Activated CD8-positive, alpha-beta memory T cell treated with anti-CD3 and anti-CD28 coated beads, Interleukin-2, amount 50 U/mL, for 24 hours (primary cell): ENCODE results near the gene B9D1.

Source experiments
- DNase-seq: peaks from one replicate; pipeline ENCODE4 v3.0.0-alpha.2; 2020; ENCODE audit errors: extremely low read depth

The B9D1 gene, protein sequence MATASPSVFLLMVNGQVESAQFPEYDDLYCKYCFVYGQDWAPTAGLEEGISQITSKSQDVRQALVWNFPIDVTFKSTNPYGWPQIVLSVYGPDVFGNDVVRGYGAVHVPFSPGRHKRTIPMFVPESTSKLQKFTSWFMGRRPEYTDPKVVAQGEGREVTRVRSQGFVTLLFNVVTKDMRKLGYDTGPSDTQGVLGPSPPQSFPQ

DNA sequence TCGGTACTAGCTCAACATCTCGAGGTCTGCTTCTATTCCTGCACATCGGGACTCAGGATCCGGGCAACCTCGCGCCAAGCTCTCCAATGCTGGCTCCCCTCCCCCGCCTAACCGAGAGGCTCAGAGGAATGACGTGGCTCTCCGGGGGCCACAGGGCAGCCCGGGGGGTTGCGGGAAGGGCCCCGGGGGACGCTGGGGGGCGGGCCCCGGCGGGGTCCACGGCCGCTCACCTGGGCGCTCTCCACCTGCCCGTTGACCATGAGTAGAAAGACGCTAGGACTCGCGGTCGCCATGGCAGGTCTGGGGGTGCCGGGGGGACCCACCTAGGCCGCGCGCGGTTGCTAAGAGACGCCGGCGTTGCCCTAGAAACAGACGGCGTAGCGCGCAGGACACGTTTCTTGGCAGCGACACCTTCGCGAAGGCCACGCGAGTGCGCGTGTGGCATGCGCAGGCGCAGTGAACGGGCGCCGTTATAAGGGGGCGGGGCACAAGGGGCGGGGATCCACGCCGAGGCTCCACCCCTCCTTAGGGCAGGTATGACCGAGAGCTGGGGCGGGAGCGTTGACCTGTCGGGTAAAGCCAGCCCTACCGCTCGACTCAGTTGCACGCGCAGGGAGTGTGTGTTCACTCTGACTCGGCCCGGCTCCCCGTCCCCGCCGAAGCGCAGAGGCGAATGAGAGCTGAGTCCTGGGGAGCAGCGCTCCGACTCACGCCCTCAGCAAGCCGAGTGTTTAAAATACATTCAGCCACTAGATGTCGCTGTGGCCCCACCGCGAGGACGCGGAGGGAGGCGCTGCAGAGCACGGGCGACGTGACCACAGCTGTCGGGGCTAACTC, at the start of gene B9D1:
Gene B9D1 (minus strand): TSS at position 447 of the 837 bp plus-strand sequence. CDS start 154 bp downstream, at position 293.
- peak; percentile 84 for DNase-seq

DNA sequence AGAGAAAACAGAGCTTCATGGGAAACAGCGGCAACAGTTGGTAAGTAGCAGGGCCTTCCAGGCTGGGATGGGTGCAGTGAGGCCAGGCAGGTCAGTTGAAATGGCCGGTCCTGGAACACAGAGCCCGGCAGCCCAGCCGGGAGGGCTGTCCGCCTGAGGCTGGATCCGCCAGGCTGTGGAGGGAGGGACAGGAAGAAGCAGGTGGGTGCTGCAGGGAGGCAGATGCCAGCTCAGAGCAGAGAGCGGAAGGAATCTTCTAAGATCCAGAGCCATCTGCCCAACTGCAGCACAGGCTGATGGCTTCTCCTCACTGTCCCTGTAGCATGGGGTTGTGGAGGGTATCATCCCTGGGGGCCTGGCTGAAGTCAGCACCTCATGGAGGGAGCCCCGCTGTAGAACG, 49.1 kb upstream of the B9D1 start:
- DNase-seq = no peak

DNA sequence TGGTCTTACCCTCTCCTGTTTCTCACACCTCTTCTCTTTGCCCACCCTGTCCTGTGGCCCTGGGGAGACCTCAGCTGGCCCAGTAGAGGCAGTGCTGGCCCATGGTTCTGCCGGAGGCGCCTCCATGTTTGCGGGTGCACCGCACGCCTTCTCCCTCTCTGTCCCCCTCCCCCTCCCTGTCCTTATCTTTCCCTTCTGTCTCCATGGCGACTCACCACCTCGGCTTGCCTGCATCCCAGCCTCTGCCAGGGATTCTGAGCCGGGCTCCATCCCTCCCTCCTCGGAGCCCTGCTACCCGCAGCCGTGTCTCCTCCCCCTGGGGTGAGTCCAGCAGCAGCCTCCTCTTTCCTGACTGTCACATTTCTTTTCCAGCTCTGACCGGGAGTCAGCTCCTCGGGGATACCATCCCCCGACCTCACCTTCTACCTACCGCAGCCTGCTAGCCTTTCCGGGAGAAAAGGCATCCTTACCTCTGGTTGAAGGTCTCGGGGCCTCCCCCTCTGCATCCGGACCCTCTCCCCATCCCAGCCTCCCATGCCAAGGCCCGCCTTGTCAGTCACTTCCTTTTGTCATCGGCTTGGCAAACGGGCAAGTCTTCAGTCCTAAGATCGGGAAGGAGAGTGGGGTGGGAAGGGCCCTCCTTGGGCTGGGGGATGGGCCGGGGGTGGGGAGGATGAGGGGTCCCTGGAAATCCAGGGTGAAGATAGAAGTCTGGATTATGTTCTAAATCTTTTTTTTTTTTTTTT, 48.5 kb upstream of the B9D1 start, which contains the start of gene RNF112:
Gene RNF112 (plus strand): TSS at position 358 of the 746 bp plus-strand sequence. CDS start 177 bp downstream, at position 535.
- DNase-seq = no peak

DNA sequence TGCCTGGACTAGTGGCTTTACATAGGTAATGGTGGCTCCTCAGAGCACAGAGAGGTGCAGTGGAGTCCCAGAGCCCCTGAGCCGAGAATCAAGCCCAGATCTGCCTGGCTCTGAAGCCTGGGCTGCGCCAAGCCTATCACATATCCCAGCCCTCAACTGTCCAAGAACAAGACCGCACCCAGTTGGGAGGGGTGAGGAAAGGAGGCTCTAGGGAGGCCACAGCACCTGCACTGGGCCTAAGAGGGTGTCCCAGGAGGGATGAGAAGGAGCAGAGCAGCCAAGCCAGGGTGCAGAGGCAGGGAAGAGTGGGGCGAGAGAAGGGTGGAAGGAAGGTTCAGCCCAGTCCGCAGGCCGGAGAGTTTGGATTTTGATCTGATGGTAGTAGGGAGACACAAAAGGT, 47.6 kb upstream of the B9D1 start:
- no peak for DNase-seq

DNA sequence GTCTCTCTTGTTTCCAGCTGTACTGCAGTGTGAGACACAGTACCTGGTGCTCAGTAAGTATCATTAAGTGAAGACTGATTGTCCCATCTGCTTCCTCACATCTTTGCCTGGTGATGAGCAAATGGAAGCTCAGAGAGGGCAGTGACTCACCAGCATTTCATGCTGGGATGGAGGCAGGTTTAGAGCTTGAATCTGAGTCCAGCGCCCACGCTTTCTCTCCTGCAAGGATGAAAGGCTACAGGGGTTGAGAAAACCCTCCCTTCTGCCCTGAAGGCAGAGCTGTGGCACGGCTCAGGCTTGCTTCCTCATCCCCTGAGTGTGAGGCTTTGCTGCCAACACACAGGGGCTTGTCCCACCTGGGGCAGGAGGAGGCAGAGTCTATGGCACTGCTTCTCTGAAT, 47.0 kb upstream of the B9D1 start:
- no peak for DNase-seq

DNA sequence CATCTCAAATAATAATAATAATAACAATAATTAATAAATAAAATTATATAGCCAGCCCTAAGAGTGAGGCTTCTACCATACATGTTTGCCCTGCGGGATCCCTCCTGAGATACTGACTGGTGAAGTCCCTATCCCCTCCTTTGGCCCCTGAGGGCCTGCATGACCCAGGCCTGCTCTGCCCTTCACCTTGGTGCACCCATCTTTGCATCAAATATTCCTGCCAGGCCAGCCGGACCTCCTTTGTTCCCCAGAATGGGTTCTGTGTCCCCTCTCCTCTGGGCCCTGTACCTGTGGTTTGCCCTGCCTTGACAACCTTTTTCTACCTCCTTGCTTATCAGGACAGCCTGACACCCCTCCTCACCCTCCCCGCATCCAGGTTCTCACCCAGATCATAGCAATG, 46.5 kb upstream of the B9D1 start:
- no peak for DNase-seq

DNA sequence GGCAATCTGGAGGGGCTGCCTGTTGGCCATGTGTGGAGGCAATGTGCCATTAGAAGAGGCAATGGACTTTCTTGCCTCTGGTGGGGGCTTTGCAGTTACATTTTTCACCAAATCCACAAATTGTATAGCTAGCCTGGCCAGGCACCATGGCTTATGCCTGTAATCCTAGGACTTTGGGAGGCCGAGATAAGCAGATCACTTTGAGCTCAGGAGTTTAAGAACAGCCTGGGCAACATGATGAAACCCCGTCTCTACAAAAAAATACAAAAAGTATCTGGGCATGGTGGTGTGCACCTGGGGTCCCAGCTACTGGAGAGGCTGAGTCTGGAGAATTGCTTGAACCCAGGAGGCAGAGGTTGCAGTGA, 45.8 kb upstream of the B9D1 start:
- no peak for DNase-seq

DNA sequence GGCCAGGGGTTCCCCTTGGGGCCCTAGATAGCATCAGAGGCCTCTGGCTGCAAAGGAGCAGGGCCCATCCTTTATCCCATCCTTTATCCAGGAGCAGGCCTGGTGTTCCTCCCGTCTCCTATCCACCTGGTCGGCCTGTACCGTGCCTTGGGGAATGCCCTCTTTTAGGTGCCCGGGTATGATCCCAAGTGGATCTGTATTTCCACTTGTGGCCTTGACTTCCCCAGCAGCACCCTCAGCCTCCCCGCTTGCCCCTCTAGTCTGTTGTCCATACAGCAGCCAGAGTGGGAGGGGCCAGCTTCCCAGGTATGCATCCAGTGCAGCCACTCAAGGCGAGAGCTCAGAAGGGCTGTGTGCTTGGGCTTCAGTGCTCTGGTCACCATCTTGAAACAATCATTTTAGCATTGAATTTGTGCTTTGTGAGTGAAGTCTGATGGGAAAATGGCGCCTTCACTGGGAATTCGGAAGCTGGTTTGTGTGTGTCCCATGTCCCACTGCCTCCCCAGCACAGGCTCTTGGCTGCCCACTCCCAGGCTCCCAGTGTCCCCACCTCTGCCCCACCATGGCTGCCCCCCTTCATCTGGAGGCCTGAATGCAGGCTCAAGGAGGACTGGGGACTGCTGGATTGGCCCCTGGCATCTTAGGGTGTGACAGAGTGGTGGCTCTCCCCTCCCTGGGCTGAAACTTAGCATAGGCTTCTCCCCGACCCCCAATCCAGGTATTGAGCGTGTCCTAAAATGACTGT, 45.2 kb upstream of the B9D1 start:
- DNase-seq = no peak

DNA sequence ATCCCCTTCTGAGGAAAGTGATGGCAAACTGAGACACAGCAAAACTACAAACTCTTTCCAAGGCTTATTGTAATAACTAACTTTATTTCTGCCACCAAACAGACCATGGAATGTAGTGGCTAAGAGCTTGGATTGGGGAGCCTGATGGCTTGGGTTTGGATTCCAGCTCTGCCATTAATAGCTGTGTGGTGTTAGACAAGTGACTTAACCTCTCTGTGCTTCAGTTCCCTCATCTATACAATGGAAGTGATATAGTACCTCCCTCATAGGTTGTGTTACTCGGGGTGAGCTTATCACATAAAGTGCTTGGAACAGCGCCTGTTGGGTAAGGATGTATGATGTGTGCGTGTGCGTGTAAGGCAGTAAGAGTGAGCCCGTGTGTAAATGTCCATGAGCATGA, 42.6 kb upstream of the B9D1 start:
- no peak for DNase-seq

DNA sequence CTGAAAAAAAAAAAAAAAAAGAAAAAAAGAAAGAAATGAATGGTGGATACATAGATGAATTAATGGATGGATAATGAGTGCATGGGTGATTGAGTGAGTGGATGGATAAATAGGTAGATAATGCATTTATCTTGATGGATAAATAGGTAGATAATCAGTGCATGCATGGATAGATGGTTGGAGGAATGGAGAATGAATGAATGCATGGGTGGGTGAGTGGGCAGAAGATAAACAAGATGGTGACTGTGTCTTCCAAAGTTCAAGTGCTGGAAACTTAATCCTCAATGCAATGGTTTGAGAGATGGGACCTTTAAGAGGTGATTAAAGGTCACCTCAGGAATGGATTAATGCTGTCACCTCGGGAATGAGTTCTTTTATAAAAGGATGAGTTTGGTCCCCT, 41.7 kb upstream of the B9D1 start:
- no peak for DNase-seq

DNA sequence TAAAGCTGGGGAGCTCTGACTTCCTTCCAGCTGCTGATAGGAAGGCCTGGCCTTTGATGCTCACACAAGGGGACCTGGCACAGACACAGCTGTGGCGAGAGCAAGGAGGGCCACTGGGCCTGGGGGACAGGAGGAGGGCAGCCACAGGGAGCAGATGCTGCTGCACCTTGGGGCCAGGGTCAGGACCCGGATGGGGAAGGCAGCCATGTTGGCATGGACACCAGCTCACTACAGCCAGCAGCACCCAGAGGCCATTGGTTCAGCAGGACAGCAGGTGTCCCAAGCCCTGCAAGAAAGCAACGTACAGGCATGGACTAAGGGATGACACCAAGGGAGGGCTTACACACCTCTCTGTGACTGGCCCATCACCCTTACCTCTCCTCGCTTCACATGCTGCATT, 40.5 kb upstream of the B9D1 start:
- DNase-seq = no peak

DNA sequence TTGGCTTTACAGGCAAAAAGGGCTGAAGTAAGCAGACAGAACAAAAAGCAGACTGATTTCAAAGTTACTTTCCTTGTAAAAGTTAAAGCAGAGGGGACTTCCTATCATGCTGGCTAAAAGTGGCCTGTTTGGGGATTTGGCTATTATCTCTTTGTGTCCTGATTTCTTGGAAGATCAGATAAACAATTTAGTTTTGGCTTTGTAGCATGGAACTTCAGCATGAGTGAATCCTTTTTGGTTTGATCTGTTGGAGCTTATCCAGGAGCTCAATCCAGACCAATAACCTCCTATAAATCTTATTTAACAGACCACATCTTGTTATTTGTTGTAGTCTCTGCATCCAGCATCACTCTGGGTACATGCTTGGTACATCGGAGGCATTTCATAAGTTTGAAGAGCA, 39.6 kb upstream of the B9D1 start:
- DNase-seq = no peak

DNA sequence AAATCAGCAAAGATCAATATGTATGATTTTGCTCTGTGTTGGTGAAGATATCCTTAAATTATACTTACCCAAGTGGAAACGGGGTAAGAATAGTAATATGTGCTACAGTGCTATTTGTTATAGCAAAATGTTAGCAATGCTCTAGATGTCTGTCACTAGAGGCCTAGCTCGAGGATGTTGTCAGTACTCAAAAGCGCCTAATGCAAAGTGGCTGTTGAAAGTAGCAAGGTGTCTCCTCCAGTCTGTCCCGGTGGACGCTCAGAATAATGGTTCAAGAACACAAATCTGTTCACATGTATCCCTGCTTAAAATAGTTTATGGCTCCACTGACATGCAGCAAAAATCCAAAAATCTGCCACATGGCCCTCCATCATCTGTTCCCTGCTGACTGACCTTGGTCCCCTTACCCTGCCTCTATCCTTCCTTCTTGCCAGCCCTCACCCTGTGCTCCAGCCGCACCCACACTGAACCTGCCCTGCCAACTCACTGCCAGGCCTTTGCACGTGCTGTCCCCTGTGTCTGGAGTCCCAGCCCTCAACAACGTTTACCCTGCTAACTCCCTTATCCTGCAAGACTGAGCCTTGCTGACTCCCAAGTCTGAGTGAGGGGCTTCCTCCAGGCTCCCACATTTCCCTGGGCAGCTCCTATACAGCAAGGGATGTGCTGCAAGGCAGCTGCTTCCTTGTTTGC, 38.9 kb upstream of the B9D1 start:
- no peak for DNase-seq

DNA sequence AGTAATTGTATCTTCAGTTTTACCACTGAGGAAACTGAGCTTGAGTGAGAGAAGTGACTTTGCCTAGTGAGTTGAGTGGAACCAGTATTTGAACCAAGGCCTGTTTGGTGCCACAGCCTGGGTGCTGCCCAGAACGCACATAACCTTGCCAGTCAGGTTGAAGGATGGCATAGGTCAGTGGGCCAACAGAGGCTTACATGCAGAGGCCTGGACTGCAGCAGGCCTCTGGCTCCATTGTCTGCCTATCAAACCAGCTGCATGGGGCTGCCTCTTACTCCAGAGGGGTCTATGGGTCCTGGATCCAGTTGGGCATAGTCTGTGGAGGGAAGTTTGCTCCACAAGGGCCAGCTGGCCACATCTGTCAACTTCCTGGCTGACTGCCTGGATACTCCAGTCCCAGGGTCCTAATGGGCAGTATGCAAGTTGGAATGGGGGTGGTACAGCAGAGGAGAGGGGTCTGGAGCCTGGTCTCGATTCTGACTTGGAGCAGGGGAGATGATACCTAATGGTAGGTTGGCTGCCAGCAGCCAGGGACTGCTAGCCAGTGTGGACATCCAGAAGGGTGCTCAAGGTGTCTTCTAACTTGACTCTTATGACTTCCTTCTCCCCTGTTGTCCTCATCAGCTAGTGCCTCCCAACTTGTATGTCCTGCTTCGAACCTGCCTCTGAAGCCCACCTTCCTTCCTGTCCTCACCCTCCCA, 37.4 kb upstream of the B9D1 start:
- no peak for DNase-seq

DNA sequence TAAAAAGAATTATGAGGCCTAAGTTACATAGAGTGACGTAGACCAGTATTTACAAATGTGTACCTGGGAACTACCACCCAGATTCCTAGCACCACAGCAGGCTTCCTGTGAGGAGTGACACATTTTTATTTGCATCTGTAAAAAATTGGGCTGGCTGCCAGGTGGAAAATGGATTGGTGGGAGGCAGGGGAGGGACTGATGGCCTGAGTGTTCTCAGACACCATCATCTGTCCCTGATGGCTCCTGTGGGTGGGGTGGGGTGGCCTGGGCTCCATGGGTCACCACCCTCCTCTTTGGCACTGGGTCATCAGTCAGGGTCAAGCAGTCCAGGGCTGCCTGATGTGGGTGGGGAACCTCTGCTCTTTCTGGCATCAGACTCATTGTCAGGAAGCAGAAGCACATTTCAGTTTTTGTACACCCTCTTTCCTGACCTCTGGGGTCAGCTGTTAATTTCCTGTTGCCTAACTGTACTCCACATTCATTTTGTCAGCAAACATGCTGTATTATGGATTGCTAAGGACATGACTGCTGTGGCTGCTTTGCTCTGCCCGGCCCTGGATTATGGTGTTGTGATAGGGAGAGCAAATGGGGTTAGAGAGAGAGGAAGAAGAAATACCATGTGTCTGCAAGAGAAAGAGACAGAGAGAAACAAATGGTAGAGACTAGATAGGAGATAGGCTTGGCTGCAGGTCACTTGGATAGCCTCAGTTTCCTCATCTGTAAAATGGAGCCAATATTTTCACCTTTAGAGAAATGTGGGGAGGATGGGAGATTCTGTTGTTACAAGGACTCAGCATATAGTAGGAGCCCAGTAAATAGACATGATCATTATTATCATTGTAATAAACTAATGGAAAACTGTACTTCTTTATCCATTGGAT, 36.0 kb upstream of the B9D1 start:
- DNase-seq = no peak

DNA sequence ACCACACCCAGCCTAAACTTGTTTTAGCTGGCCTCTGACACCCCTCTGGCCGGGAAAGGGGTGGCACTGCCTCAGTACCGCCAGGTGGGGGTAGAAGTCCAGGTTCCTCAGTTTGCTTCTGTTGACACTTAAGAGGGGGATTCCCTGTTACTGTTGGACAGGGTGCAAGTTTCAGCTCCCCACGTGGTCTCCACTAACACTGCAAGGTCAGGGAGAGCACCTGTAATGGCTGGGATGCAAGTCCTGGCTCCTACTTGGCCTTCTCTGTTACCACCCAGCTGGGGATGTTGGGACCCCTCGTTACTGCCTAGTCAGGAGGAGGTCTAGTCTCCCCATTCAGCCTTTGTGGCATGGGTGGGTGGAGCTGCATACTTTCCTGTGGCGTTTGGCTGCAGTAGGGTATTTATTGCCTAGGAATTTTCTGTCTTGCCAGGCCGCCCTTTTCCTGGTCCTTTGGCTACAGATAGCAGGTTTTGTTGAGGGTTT, 35.1 kb upstream of the B9D1 start:
- DNase-seq = no peak

DNA sequence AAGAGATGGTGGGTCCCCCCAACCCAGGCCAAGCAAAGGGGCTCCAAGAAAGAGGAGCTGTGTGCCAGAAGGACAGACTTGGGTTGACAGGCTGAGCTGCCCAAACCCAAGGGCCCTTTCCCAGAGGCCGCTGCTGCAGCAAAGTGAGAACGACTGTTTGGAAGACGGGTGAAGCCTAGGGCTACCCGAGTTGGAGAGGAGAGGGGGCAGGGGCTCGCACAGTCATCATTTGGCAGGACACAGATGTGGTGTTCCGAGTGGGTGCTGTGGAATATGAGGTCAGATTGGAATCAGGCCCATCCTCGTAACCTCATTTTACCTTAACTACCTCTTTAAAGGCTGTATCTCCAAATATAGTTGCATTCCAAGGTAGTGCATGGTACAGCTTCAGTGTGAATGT, 29.8 kb upstream of the B9D1 start:
- no peak for DNase-seq

DNA sequence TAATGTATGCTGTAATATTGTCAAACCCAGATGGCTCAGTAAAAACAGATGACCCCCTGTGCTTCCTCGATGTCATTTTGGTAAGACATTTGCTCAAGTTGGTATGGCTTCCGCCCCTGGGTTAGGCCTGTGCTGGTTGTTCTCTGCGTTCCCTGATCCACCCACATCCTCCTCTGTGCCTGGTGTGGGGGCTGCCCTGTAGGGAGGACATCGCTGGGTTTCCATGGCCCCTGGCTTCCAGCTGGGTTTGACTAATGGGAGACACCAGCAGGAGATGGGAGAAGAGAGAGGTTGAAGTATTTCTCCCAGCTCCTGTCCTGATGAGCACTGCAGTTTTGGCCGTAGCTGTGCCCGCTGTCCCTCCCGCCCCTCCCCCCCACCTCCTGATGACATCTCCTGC, 28.9 kb upstream of the B9D1 start:
- DNase-seq = no peak

DNA sequence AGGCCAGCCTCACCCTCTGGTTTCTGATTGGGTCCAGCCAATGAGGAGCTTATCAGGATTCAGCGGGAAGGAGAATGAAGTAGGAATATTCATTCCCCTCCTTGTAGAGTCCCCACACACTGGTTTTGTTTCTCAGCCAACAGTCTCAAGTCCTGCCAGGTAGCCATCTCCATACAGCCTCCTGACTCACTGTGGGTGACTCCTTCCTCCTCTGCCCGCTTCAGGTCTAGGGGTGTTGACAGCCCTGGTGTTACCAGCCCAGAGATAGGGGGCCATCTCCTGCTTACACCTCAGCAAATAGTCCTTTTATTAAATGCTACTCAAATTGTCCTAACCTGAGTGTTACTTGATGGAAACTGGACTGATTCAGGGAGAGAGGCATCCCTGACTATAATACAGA, 28.4 kb upstream of the B9D1 start:
- DNase-seq = no peak
